Measurements from ENCODE around the gene UPP2.

DNA sequence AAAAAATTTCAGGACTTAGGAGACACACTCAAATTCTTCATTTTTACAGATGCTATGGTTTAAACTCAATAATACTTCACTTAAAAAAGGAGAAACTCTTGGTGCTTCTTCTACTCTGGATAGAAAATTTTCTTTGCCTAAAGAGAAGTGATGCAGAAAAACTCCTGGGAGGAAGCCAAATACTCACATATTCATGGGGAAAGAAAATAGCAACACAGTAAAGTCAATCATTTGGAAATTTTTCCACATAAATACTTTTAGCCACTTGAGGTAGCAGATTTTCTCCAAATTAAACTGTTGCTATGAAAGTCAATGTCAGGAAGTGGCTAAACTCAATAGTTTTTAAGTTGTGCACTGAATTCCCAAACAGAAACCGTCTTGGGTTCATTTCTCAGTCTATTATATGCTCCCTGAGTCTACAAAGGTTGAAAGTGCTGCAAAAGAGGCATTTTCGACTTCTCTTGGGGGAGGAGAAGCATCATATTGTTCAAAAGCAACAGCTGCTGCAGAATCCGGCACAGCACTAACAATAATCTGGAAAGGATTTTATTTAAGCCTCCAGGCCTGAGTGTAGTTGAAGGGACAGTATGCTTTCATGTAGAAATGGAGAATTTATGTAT lies 81.1 kb downstream of the UPP2 start:
- TF ChIP-seq, protein P1, sequence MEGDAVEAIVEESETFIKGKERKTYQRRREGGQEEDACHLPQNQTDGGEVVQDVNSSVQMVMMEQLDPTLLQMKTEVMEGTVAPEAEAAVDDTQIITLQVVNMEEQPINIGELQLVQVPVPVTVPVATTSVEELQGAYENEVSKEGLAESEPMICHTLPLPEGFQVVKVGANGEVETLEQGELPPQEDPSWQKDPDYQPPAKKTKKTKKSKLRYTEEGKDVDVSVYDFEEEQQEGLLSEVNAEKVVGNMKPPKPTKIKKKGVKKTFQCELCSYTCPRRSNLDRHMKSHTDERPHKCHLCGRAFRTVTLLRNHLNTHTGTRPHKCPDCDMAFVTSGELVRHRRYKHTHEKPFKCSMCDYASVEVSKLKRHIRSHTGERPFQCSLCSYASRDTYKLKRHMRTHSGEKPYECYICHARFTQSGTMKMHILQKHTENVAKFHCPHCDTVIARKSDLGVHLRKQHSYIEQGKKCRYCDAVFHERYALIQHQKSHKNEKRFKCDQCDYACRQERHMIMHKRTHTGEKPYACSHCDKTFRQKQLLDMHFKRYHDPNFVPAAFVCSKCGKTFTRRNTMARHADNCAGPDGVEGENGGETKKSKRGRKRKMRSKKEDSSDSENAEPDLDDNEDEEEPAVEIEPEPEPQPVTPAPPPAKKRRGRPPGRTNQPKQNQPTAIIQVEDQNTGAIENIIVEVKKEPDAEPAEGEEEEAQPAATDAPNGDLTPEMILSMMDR (IDR thresholded peaks at IDR 0.05; ENCODE audit: low read depth, low read length, missing input control), result no peak
- TF ChIP-seq, protein P2, sequence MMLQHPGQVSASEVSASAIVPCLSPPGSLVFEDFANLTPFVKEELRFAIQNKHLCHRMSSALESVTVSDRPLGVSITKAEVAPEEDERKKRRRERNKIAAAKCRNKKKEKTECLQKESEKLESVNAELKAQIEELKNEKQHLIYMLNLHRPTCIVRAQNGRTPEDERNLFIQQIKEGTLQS (IDR thresholded peaks at IDR 0.05), result no peak
- TF ChIP-seq JUND (IDR thresholded peaks at IDR 0.05) (no peak), RAD21 (IDR thresholded peaks at IDR 0.05) (no peak)
- TF ChIP-seq, protein P3, sequence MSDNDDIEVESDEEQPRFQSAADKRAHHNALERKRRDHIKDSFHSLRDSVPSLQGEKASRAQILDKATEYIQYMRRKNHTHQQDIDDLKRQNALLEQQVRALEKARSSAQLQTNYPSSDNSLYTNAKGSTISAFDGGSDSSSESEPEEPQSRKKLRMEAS (IDR thresholded peaks at IDR 0.05), result no peak
